HG03103 (cell line): Measurements from ENCODE around the gene KIF26B.

Experiments
- ATAC-seq: cut with Tn5 transposase; IDR thresholded peaks from one replicate; pipeline ENCODE4 v1.9.1; 2021; ENCODE audit warnings: low read depth; ENCODE audit not compliant: unreplicated experiment

The KIF26B gene

DNA sequence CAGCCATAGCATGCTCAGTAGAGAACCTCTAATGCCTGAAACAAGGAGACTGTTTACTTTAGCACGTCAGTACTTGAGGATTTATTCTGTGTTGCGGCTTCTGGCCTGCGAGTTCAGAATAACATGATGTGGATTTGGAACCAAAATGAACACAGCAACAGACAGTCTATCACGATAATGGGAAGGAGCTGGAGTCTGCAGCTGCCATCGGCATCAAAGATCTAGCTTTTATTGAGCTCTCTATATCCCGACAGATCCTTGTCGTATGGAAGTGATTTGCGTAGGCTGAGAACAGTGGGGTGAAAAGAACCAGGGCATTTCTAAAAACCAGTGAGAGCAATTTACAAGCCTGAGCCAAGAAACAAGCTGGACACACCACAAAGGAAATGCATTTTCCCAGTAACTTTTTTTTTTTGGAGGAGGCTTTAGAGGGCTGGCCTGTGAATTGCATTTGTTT, 294.2 kb downstream of the KIF26B start:
- ATAC-seq: no peak

DNA sequence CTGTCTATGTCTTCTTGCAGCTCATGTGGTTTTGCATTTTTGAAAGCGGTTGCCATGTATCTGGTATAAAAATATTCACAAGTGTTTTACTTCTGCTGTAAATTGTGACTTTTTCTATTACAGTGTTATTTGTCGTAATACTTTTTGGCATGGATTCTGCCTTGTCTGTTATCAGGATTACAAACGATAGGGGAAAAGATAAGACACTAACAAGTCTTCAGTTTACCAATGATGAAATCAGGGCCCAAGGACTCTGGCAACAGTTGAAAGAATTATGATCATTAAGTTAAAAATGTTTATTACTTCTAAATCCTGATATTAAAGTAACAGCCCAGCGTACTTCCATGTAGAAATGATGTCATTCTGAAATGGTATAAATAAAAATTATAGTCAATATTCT, 298.8 kb downstream of the KIF26B start:
- ATAC-seq: no peak

DNA sequence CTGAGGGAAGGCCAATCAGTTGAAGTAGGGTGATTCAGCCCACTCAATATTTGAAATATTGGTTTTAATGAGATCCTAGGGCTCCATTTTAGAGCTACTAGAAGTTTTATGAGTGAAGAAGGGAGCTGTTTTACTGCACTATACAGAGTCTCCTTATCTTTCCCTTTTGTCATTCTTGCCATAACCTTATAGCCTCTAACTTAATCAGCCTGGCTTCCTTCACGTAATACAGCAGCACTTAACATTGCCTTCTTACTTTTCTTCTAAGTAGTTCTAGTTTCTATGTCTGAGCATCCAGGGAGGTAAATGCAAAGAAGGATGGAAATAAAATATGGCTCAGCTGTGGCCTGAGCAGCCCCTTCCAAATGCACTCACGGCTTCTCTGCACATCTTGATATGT, 299.3 kb downstream of the KIF26B start:
- ATAC-seq: no peak

DNA sequence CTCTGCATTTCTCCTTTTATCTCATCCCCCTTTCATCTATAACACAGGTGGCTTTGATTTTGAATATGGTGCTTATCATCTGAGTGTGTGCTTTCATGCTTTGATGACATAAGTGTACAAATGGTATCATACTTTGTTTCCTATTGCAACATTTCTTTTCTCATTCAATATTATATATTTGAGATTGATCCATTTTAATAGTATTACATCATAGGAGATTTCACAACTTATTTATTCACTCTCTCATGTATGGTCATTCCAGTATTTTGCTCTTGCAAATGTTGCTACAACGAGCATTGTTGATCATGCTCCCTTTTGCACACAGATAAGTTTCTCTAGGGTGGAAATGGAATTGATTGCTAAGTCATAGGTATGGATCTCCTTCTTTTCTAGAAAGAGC, 302.8 kb downstream of the KIF26B start:
- ATAC-seq: no peak

DNA sequence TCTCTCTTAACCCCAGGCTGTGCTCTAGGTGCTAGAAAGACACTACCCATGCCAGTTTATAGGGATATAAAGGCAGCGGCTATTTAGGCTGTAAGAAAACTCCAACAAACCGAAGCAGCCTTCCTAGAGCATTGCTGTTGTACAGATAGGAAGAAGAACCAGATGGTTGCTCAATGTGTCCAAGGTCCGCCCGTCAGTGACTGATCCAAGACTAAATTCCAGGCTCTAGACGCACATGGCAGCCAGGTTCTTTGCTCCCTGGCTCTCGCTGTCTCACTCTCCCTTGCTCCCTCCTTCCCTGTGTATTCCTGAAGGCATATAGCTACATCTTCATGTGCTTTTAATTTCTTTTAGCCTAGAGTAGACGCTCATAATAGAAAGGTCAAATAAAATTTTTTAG, 303.4 kb downstream of the KIF26B start:
- ATAC-seq: no peak

DNA sequence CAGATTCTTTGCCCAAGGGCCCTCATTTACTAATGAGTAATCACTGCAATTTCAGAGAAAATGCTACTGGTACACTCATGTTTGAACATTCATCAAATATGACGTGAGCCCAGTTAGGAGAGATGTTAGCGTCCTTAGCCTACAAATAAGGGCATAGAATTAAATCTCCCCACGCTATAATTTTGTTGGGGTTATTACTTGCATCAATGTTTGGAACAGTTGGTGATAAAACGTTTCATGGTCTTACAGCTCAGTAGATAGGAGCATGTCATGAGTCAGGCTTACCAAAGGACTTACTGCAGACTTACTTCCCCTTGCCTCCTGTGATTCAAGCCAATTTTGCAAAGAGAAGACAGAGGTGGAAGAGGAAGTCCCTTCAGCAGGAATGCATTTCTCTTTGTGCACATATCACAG, 304.0 kb downstream of the KIF26B start:
- ATAC-seq: no peak

DNA sequence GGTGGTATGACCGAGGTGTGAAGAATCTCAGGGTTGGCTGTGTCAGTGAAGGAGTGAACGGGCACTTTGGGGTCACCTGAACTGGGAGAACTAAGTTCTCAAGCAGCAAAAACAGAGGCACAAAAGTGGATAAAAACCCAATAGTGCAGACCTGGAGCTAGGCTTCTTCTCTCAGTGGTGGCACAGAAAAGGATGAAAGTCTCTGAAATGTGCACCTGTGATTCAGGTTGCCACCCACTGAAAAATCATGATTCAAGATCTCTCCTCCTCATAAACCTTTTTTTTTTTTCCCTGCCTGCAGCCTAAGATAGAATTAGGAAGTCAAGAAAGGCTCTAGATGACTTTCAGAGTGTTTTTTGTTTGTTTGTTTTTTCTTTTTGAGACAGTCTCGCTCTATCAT, 304.8 kb downstream of the KIF26B start:
- ATAC-seq: no peak

DNA sequence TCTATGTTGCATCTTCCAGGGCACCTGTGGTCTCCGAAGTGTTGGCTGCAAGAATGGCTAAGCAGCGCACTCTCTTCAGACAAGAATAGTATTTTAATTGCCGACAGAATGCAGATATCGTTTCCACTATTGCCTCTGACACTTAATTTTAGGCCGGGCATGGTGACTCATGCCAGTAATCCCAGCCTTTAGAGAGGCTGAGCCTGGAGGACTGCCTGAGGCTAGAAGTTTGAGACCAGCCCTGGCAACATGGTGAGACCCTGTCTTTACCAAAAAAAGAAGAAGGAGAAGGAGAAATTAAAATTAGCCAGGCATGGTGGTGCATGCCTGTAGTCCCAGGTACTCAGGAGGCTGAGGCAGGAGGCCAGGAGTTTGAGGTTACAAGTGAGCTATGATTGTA, 306.9 kb downstream of the KIF26B start:
- ATAC-seq: no peak

DNA sequence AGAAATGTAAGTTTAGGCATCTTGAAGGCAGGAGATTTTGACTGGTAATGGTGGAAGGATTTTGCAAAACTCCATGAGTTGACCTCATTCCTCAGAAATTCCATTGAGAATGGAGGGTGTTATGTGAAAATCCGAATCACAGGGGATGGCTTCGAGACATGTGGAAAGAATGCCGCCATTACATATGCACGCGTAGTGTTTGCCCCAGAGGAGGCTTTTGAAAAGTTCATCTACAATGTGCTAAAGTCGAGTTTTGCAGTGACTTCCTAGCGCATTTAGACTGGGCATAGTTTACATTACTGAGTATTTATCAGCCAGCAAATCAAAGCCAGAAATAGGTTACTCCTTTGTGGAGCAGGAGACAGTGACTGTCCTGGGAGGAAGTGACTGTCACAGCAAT, 307.4 kb downstream of the KIF26B start:
- no peak for ATAC-seq

DNA sequence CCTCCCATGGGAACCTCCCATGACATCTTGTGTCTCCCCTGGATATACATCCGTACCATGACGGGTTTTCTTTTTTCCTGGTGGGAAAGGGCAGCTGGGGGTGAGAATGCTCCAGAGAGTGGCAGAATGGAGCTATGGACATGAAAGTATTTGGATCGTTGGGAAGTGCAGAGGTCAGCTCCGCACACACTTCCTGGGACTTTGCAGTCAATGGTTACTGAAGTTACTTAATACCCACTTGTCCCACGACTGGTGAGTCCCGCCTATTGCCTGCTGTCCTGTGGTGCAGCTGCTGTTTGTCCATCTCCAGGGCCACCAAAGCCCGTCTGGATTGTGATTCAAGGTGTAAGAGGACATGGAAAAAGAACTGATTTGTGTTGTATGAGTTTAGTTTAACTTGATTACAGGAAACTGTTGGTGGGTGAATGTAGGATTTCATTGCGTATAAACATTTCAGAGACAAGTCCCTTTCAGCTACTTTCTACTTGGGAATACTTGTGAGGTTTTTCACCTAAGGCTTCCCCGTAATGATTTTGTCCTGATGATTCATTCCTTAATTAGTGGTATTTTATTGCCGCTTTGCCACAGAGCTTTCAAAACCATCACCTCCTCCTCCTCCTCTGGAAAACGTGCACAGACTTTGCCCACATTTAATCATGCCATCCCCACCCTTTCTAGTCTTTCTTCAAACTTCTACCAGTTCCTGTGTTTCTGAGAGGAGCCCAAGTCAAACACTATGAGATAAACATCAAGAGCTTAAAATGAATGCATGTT, 308.8 kb downstream of the KIF26B start:
- ATAC-seq: no peak

DNA sequence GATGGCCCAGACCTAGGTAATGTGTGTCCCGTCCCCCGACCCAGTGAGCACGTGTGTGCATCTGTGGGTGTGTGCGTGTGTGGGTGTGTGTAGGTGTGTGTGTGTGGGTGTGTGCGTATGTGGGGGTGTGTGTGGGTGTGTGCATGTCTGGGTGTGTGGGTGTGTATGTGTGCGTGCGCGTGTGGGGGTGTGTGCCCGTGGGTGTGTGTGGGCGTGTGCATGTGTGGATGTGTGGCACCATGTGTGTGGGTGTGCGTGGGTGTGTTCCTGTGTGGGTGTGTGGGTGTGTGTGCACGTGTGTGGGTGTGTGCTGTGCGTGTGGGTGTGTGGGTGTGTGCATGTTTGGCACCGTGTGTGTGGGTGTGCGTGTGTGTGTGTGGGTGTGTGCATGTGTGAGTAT, 309.5 kb downstream of the KIF26B start:
- ATAC-seq: no peak

DNA sequence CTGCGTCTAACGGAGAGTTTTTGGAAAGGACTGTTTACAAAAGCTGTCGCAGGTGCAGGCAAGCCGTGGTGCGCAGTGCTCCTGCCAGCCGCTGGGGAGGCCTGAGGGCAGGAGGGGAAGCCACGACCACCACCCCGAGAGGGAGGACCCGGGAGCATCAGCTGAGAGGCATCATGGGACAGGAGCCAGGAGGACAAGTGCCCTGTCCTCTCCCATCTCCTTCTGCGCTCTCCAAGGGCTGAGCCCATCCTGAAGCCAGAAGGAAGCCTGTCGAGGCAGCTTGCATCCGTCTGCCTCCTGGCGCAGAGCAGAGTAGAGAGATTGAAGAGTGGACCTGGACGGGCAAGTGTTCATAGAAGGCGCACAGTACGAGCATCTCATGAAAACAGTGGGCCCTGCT, 310.9 kb downstream of the KIF26B start:
- ATAC-seq: no peak

DNA sequence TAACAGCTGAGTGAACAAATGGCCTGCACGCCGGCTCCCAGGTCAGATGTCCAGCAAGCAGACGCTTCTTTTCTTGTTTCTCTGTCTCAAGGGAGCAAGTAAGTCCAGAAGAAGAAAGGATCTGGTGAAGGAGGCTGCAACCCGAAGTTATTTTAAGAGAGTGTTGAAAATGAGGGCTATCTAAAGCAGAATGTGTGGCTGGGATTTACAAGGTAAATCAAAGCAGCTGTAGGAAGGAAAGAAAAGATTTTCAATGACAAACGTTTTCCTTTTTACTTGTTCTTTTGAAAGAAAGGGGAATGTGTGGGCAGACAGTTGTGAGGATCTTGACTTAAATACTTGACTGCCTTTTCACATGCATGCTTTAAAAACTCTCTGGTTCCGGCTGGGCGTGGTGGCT, 311.5 kb downstream of the KIF26B start:
- ATAC-seq: no peak

DNA sequence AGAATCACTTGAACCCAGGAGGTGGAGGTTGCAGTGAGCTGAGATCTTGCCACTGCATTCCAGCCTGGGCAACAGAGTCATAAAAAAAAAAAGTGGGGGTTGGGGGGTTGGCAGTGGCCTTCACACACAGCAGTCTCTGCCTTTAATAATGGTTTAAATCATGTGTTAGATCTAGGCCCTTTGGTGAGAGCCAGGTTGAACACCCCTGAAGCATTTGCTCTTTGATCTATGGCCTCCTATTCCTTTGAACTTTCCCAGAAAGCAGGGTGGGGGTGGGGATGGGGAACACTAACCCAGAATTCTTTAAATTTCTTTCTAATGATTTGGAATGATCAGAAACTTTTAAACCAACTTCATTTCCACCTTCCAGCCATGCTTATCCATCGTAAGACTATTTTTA, 313.0 kb downstream of the KIF26B start:
- ATAC-seq: no peak

DNA sequence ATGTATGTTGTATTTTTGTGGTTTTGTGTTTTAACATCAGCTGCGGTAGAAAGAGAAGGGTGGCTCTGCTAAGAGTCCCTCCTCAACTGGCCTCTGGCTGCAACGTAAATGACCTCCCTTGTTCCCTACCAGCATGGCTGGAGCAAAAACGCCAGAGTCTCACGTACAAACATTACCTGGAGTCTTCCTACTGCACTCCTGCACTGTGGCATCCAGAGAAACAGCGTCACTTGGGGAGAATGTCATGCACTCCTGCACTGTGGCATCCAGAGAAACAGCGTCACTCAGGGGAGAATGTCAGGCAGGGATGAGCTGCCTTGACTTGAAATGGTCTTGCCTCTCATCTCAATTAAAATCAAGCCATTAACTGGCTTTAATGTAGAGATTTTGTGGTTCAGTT, 314.2 kb downstream of the KIF26B start:
- no peak for ATAC-seq

DNA sequence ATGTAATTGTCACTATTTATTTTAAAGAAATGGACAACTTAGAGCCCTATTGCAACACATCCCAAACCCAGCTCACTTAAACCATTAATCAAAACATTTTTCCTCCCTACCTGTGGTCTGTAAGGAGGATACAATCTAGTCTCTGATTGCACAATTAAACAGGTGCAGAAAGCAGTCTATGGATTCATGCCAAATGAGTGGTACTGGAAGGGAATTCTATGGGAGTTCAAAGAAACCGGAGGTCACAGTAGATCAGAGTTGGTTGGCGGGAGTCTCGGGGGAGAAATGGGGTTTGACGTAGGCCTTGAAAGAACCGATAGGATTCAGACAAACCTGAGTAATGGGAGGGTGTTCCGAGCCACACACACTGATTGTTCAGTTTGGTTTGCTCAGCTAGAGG, 314.9 kb downstream of the KIF26B start:
- no peak for ATAC-seq

DNA sequence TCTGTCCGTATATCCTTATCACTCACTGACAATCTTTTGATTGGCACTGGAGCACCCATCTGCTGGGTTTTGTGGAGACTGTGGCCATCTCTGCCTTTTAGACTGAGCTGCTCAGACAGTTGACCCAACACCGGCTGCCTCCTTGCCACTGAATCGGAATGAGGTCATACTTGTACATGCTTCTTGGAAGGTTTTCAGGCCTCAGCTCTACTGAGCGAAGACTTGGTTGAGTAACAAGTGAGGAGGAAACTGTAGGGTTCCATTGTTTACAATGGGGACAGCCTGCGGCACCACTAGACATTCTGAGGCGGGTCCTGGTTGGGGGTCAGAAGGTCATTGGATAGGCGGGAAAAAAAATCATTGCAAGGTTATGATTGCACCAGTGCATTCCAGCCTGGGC, 320.3 kb downstream of the KIF26B start:
- ATAC-seq: no peak

DNA sequence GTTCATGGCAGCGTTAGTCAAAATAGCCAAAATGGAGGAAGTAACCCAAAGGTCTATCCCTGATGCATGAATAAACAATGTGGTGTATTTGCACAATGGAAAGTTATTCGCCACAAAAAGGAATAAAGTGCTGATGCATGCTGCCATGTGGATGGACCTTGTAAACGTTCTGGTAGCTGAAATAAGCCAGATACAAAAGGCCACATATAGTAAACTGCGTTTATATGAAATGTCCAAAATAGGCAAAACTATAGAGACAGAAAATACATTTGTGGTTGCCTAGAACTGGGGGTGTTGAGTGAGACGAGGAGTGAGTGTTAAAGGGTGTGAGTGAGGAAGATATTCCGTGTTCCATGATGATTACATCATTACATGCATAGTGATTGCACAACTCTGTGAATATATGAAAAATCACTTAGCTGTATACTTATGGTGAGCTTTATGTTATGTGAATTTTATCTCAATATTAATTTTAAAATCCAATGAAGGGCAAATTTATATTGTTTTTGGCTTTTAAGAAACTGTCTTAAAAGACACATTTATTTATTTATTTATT, 321.3 kb downstream of the KIF26B start:
- ATAC-seq: no peak

DNA sequence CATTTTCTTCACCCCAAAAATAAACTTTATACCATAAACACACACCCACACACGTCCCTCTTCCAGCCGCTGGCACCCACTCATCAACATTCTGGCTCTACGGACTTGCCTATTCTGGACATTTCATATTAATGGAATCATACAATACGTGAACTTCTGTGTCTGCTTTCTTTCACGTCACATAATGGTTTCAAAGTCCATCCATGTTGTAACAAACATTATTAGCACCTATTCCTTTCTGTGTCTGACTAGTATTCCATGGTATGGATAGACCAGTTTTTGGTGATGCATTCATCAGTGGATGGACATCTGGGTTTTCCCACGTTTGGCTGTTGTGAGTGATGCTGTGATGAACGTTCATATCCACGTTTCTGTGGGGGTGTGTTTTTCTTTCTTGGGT, 323.2 kb downstream of the KIF26B start:
- no peak for ATAC-seq

DNA sequence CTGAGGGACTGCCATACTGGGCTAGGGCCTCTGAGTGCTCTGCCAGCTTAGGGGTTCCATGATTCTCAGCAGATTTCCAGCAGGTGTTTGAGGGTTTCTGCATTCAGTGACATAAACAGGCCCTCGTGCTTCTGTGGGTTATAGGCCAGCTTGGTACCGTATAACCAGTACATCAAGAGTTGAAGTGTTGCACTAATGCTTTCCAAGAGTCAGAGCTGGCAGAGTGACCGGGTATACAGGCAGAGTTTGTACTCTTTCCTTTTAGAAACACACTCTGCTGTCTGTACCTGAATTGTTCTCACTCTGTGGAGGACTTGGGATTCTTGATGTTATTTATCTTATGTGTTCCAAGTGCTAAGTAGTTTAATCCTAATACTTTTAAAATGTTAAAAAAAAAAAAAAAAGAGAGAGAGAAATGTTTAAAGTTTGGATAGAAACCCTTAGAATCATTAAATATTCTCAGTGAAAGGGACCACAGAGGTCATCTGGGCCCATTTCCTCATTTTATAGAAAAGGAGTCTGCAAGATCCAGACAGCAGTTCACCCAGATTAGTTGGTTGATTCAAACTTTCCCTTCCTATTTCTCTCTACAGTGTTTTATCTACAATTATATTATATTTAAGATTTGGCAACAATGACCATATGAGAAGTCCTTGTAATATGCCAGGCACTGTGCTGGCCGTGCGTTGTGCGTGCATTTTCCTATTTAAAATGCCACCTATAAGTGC, 325.8 kb downstream of the KIF26B start:
- no peak for ATAC-seq

DNA sequence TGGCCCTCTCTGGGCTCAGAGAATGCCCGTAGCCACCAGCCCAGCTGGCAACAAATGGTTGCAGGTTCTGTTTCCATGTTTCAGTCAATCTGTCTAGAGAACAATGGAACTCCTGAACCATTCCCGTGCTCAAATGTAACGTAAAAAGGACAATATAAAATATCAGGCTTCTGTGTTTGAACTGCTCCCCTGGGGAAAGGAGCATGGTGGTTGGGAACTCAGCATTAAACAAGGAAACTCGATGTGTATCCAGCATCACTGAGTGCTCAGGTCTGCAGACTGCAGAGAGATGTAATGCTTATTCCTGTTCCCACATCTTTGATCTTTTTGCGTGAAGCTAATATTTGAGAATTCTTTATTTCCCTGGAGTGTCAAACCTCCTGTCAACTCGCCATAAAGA, 326.5 kb downstream of the KIF26B start:
- ATAC-seq: no peak

DNA sequence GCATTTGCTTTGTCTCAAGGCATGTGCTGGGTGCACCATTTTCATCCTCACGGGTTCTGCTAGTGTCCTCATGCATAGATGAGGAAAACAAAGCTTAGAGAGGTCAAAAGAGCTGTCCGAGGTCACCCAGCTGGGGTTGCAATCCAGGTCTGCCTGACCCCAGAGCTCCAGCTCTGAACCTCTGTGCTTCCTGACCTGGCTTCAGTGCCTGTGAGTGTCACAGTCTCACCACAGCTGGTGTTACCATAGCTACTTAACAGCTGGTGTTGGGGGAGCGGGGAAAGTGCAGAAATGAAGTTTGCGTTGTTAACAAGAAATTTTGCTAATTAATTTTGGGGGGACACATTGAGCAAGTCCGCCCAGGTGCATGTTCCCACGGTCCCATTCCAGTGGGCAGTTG, 328.5 kb downstream of the KIF26B start:
- ATAC-seq: no peak
